Testis (tissue), 3 donors: Measurements from ENCODE around the gene TNS3. TPM values are rescaled to one million over a fixed set of nuclear protein-coding genes. Genes with fewer than 3 reads are reported as not detected.

Experiments
- DNase-seq: peaks from one replicate; pipeline ENCODE4 v3.0.0-alpha.2; 2019
- H3K27ac ChIP-seq, 2 donors: fragments of 200-600 bp; sonication (generic); one replicate each; pipeline ENCODE4 v1.5.1; 2019
- H3K27me3 ChIP-seq: fragments of 200-600 bp; sonication (generic); one replicate; pipeline ENCODE4 v1.5.1; 2019
- H3K36me3 ChIP-seq: fragments of 200-600 bp; sonication (generic); one replicate; pipeline ENCODE4 v1.5.1; 2017; ENCODE audit warnings: low read depth; ENCODE audit errors: missing control alignments
- H3K4me1 ChIP-seq: fragments of 200-600 bp; sonication (generic); one replicate; pipeline ENCODE4 v1.5.1; 2019
- H3K4me3 ChIP-seq, 2 donors: fragments of 200-600 bp; sonication (generic); one replicate each; pipeline ENCODE4 v1.5.1; 2017 to 2019
- H3K9me3 ChIP-seq: fragments of 200-600 bp; sonication (generic); one replicate; pipeline ENCODE4 v1.5.1; 2017
- POLR2A ChIP-seq: fragments of 450-650 bp; IDR thresholded peaks from one replicate; pipeline ENCODE4 v1.6.1; 2017; ENCODE audit warnings: antibody characterized with exemption, mild to moderate bottlenecking, moderate library complexity
- WGBS, 2 donors: methylation state at CpG; one replicate each; pipeline ENCODE4 v1.1.5; 2018; 5-methylcytosine and 5-hydroxymethylcytosine counted together
- intact Hi-C: fragments of 100-400 bp; cut with DNase I; formaldehyde crosslinking; loops from one replicate; pipeline ENCODE4 v1.15.1; 2023; ENCODE audit warnings: low total_unique reads
- polyA plus RNA-seq: library from polyadenylated mRNA; stranded (reverse); fragments of 350-450 nt; fragmentation: Illumina TruSeq; extraction: RNeasy Lipid Tissue Mini Kit (QIAGEN cat#74804); gene quantifications from one replicate; pipeline ENCODE4 v1.2.3, GENCODE V29; 2014; ENCODE audit warnings: low read depth, low replicate concordance; ENCODE audit not compliant: insufficient read depth
- total RNA-seq, 2 donors: library from RNA; depleted of rRNA; stranded (reverse); fragments of >200 nt; gene quantifications; one replicate each; pipeline ENCODE4 v1.2.3, GENCODE V29; 2016
- TF ChIP-seq, protein P1 (sequence below), 3 experiments: fragments of 450-650 bp in 2 of 3; fragments of 200-600 bp in 1 of 3; sonication (generic) in 1 of 3; IDR thresholded peaks; one replicate each; pipeline ENCODE4 v1.5.1; 2016 to 2019; ENCODE audit warnings: antibody characterized with exemption in 3 of 3, mild to moderate bottlenecking in 2 of 3, moderate library complexity in 1 of 3

TNS3 gene
- total and polyA plus RNA-seq, 3 donors from 2014 or later = 28.5 to 93.5 (median 60.0) TPM

DNA sequence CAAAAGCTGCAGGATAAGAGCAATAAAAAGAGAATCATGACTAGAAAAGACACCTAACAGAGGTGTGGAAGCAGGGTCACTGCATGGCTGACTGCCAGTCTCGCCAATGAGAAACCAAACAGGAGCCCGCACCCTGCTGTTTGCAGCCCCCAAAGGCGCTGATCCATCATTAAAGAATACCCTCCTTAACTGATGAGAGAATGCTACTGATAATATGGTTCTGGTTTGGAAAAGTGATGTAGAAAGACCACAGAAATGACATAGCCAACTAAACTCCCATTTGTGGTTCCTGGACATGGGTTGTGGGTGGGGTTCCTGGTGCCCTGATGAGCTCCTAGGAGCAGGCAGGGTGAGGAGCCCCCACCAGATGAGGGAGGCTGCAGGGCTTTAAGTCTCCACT is 207.4 kb downstream of the TNS3 start:
- TF ChIP-seq, protein P1, sequence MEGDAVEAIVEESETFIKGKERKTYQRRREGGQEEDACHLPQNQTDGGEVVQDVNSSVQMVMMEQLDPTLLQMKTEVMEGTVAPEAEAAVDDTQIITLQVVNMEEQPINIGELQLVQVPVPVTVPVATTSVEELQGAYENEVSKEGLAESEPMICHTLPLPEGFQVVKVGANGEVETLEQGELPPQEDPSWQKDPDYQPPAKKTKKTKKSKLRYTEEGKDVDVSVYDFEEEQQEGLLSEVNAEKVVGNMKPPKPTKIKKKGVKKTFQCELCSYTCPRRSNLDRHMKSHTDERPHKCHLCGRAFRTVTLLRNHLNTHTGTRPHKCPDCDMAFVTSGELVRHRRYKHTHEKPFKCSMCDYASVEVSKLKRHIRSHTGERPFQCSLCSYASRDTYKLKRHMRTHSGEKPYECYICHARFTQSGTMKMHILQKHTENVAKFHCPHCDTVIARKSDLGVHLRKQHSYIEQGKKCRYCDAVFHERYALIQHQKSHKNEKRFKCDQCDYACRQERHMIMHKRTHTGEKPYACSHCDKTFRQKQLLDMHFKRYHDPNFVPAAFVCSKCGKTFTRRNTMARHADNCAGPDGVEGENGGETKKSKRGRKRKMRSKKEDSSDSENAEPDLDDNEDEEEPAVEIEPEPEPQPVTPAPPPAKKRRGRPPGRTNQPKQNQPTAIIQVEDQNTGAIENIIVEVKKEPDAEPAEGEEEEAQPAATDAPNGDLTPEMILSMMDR (IDR thresholded peaks at IDR 0.05) = no peak
- TF ChIP-seq POLR2A = no peak
- Histone ChIP-seq H3K4me1 (peaks cover 15% of the 10 kb centered on the region), H3K27me3 (no peaks in the 10 kb centered on the region), H3K4me3 (no peak overlapping the region), H3K9me3 (no peaks in the 10 kb centered on the region), H3K27ac (no peak overlapping the region), H3K36me3 (no peaks in the 10 kb centered on the region)
- 95 to 98% methylated on average over 3 of the region's 3 CpGs for WGBS, 2 donors
- DNase-seq = no peak
- intact Hi-C loops = no loop called here

DNA sequence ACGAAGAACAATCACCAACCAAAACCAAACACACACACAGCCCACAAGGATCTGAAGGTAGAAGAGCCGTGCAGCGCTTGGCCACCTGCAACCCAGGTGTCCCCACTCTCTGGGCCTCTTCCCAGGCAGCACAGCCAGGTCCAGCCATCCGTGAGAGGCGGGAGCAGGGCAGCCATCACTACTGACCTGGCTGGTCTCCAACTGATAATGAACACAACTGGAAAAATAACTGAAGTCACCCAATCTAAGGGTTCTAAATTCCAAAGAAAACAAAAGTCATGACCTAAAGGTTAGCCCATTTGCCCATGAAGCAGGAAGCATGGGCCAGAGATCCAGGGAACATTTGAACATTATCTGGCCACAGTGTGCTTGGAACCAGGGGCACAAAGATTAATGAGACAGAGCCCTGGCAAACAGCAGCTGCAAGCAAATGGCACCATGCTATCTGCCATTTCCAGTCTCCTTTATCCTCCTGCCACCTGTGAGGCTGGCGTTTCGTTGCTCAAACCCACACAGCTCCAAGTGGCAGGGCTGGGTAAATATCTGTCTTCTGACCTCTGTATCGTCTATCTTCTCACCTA is 207.9 kb downstream of the TNS3 start:
- intact Hi-C loops = no loop called here
- TF ChIP-seq, protein P1 (IDR thresholded peaks at IDR 0.05) = no peak
- Histone ChIP-seq H3K4me3 (no peak overlapping the region), H3K4me1 (peaks cover 14% of the 10 kb centered on the region), H3K27ac (no peak overlapping the region), H3K9me3 (no peaks in the 10 kb centered on the region), H3K36me3 (no peaks in the 10 kb centered on the region), H3K27me3 (no peaks in the 10 kb centered on the region)
- no peak for DNase-seq
- WGBS, 2 donors = 77 to 83% methylated on average over 8 of the region's 8 CpGs

DNA sequence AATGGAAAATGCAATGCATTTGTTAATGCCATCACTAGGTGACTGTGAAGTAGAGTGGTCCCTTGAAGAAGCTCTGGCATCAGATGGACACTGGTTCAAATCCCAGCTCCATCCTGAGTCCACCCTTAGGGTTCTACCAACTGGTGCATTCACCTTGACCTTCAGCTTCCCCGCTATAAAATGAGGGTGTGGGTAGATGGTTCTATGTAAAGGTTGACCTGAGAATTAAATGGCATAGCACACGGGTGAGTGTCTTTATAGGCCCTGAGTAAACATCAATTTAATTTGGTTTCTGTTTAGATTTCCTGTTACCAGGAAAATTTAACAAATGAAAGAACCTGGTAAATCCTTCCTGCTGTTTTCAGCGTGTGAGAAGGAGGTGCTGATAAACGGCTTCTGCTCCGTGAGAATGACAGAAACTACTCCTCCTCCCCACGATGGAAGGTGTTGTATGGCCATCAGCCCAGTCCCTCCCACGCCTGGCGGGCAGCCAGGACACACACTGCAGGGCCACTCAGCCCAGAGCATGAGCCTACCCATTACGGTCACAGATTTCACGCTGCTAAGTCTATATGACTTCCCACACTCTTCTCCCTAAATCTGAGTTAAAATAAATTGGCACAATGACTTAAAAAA is 210.1 kb downstream of the TNS3 start:
- intact Hi-C loops = no loop called here
- Histone ChIP-seq H3K27me3 (no peaks in the 10 kb centered on the region), H3K9me3 (no peaks in the 10 kb centered on the region), H3K36me3 (no peaks in the 10 kb centered on the region), H3K4me3 (no peak overlapping the region), H3K4me1 (peaks cover 14% of the 10 kb centered on the region), H3K27ac (no peak overlapping the region)
- 44 to 61% methylated on average over 10 of the region's 10 CpGs for WGBS, 2 donors
- DNase-seq = peak; percentile 89
- TF ChIP-seq, protein P1 (IDR thresholded peaks at IDR 0.05) = no peak
- TF ChIP-seq POLR2A = no peak

DNA sequence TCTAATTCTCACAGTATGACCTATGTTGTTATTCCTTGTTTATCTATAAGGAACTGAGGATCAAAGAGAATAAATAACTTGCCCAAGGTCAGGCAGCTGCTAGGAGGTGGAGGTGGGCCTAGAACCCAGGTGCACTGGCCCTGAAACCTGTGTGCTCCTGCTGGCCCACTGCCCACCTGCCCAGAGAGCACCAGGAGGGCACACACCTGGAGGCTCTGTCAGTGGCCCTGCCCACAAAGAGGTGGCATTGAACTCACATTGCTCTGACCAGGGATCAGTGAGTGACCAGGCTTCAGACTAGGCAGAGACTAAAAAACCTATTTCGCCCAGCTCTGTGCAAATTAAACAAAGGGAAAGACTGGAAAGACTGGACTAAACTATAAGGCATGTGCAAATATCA is 210.6 kb downstream of the TNS3 start:
- TF ChIP-seq, protein P1 (IDR thresholded peaks at IDR 0.05) = no peak
- TF ChIP-seq POLR2A = no peak
- Histone ChIP-seq H3K36me3 (no peaks in the 10 kb centered on the region), H3K27me3 (no peaks in the 10 kb centered on the region), H3K9me3 (no peaks in the 10 kb centered on the region), H3K4me1 (peaks cover 14% of the 10 kb centered on the region), H3K4me3 (no peak overlapping the region), H3K27ac (no peak overlapping the region)
- 93 to 95% methylated on average over 1 of the region's 1 CpG for WGBS, 2 donors
- no peak for DNase-seq
- intact Hi-C loops = no loop called here
